Measurements from ENCODE around the gene SLBP.

Gene SLBP

GRCh38 chr4:1658146-1658545 is 54.0 kb downstream of the SLBP start:
- no peak overlapping the region for H2AFZ ChIP-seq
- H3K36me3 ChIP-seq (ENCODE audit: control insufficient read depth, insufficient read depth, low read length): no peaks in the 10 kb centered on the region
- TF ChIP-seq CTCF (IDR thresholded peaks at IDR 0.05): no peak
- no peaks in the 10 kb centered on the region for H3K4me1 ChIP-seq
- no peak overlapping the region for H3K4me2 ChIP-seq (ENCODE audit: low read length)
- H3K27me3 ChIP-seq (ENCODE audit: control insufficient read depth, insufficient read depth, low read length): no peaks in the 10 kb centered on the region
- H3K79me2 ChIP-seq: no peaks in the 10 kb centered on the region
- no peak overlapping the region for H3K9ac ChIP-seq
- H3K9me3 ChIP-seq (ENCODE audit: control insufficient read depth, low read length): no peaks in the 10 kb centered on the region
- no peak overlapping the region for H3K4me3 ChIP-seq (ENCODE audit: low read depth, low read length)
- no peak overlapping the region for H3K27ac ChIP-seq

GRCh38 chr4:1656986-1657385 is 55.1 kb downstream of the SLBP start:
- H3K36me3 ChIP-seq (ENCODE audit: control insufficient read depth, insufficient read depth, low read length): no peaks in the 10 kb centered on the region
- H3K27ac ChIP-seq: no peak overlapping the region
- H2AFZ ChIP-seq: no peak overlapping the region
- TF ChIP-seq CTCF (IDR thresholded peaks at IDR 0.05): no peak
- H3K27me3 ChIP-seq (ENCODE audit: control insufficient read depth, insufficient read depth, low read length): no peaks in the 10 kb centered on the region
- no peaks in the 10 kb centered on the region for H3K79me2 ChIP-seq
- no peak overlapping the region for H3K9ac ChIP-seq
- no peaks in the 10 kb centered on the region for H3K9me3 ChIP-seq (ENCODE audit: control insufficient read depth, low read length)
- no peak overlapping the region for H3K4me3 ChIP-seq (ENCODE audit: low read depth, low read length)
- no peak overlapping the region for H3K4me2 ChIP-seq (ENCODE audit: low read length)
- H3K4me1 ChIP-seq: no peaks in the 10 kb centered on the region

- Histone ChIP-seq H3K79me2 (no peaks in the 10 kb centered on the region), H3K9ac (no peak overlapping the region), H2AFZ (no peak overlapping the region), H3K4me3 (ENCODE audit: low read depth, low read length) (no peak overlapping the region), H3K27me3 (ENCODE audit: control insufficient read depth, insufficient read depth, low read length) (no peaks in the 10 kb centered on the region), H3K36me3 (ENCODE audit: control insufficient read depth, insufficient read depth, low read length) (no peaks in the 10 kb centered on the region), H3K4me2 (ENCODE audit: low read length) (no peak overlapping the region), H3K4me1 (no peaks in the 10 kb centered on the region), H3K27ac (no peak overlapping the region), H3K9me3 (ENCODE audit: control insufficient read depth, low read length) (no peaks in the 10 kb centered on the region)
- TF ChIP-seq CTCF (IDR thresholded peaks at IDR 0.05): no peak
Measured at GRCh38 chr4:1656132-1656531, 56.0 kb downstream of the SLBP start.

GRCh38 chr4:1655676-1656075 is 56.4 kb downstream of the SLBP start:
- Histone ChIP-seq H3K27me3 (ENCODE audit: control insufficient read depth, insufficient read depth, low read length) (no peaks in the 10 kb centered on the region), H2AFZ (no peak overlapping the region), H3K36me3 (ENCODE audit: control insufficient read depth, insufficient read depth, low read length) (no peaks in the 10 kb centered on the region), H3K4me3 (ENCODE audit: low read depth, low read length) (no peak overlapping the region), H3K27ac (no peak overlapping the region), H3K4me1 (no peaks in the 10 kb centered on the region), H3K9me3 (ENCODE audit: control insufficient read depth, low read length) (no peaks in the 10 kb centered on the region), H3K9ac (no peak overlapping the region), H3K4me2 (ENCODE audit: low read length) (no peak overlapping the region), H3K79me2 (no peaks in the 10 kb centered on the region)
- TF ChIP-seq CTCF (IDR thresholded peaks at IDR 0.05): no peak

GRCh38 chr4:1655081-1655480 is 57.0 kb downstream of the SLBP start:
- Histone ChIP-seq H3K4me1 (no peaks in the 10 kb centered on the region), H3K79me2 (no peaks in the 10 kb centered on the region), H3K27ac (no peak overlapping the region), H3K27me3 (ENCODE audit: control insufficient read depth, insufficient read depth, low read length) (no peaks in the 10 kb centered on the region), H2AFZ (no peak overlapping the region), H3K36me3 (ENCODE audit: control insufficient read depth, insufficient read depth, low read length) (no peaks in the 10 kb centered on the region), H3K4me2 (ENCODE audit: low read length) (no peak overlapping the region), H3K9ac (no peak overlapping the region), H3K9me3 (ENCODE audit: control insufficient read depth, low read length) (no peaks in the 10 kb centered on the region), H3K4me3 (ENCODE audit: low read depth, low read length) (no peak overlapping the region)
- TF ChIP-seq CTCF (IDR thresholded peaks at IDR 0.05): no peak
